ENCODE data around the gene KCNK5.

- TF ChIP-seq CTCF (IDR thresholded peaks at IDR 0.05; ENCODE audit: low read depth, low read length, missing input control) = no peak
- TF ChIP-seq REST (IDR thresholded peaks at IDR 0.05) = no peak
- TF ChIP-seq TAF1 (conservative IDR thresholded peaks at IDR 0.05) = no peak
- TF ChIP-seq SP1 (IDR thresholded peaks at IDR 0.05) = no peak
- TF ChIP-seq GABPA (IDR thresholded peaks at IDR 0.05 in 1 of 2, conservative IDR thresholded peaks at IDR 0.05 in 1 of 2) = no peak
- TF ChIP-seq MAX (IDR thresholded peaks at IDR 0.05) = no peak
- no peak for TF ChIP-seq YY1 (IDR thresholded peaks at IDR 0.05)
- TF ChIP-seq FOXA1 (IDR thresholded peaks at IDR 0.05) = no peak
- no peak for TF ChIP-seq ATF3 (IDR thresholded peaks at IDR 0.05)
- no peak for TF ChIP-seq RAD21 (IDR thresholded peaks at IDR 0.05)
- no peak for TF ChIP-seq HNF4G (IDR thresholded peaks at IDR 0.05)
- TF ChIP-seq NR2F2 (IDR thresholded peaks at IDR 0.05) = no peak
Observed at GRCh38 chr6:39144481-39145173, 84.6 kb downstream of the KCNK5 start.
